ENCODE data around the gene ENGASE. TPM values are rescaled to one million over a fixed set of nuclear protein-coding genes. Genes with fewer than 3 reads are reported as not detected.

The ENGASE gene
- total and polyA plus RNA-seq, 2 of the 8 experiments (the other 6 are each of a cell fraction or from before 2014, with no cell fraction given): 9.3 to 36.1 TPM

GRCh38 chr17:79042421-79043190, 32.0 kb upstream of the ENGASE start:
- peak in 1 of 2 experiments; percentile 94 for DNase-seq (ENCODE audit: low read depth in 1 of 2, low spot score in 2 of 2)
- TF ChIP-seq SIN3A (conservative IDR thresholded peaks at IDR 0.05 in 1 of 2, IDR thresholded peaks at IDR 0.05 in 1 of 2; ENCODE audit: low read depth in 1 of 2, low read length in 2 of 2) (no peak), NANOG (IDR thresholded peaks at IDR 0.05; ENCODE audit: insufficient read depth, low read depth, low read length, poor library complexity, severe bottlenecking) (no peak), USF2 (IDR thresholded peaks at IDR 0.05; ENCODE audit: low read length) (no peak), KDM5A (IDR thresholded peaks at IDR 0.05; ENCODE audit: low read length) (no peak), CTCF (IDR thresholded peaks at IDR 0.05; ENCODE audit: control extremely low read depth in 1 of 3, insufficient read depth in 1 of 3, low read depth in 1 of 3, low read length in 3 of 3) (peak; percentile 93 to 99 (median 97)), RXRA (IDR thresholded peaks at IDR 0.05; ENCODE audit: insufficient read depth, low read depth, low read length) (no peak), TCF12 (IDR thresholded peaks at IDR 0.05; ENCODE audit: low read depth, low read length) (peak; percentile 75; the same call in 1 of the 2 replicates)

More at GRCh38 chr17:79042421-79043190, 32.0 kb upstream of the ENGASE start:
- Histone ChIP-seq H3K79me2 (ENCODE audit: control insufficient read depth in 1 of 2, insufficient read depth in 2 of 2, low read length in 2 of 2) (no peaks in the 10 kb centered on the region), H3K27me3 (replicated peaks in 1 of 4; ENCODE audit: control insufficient read depth in 3 of 4, extremely low read depth in 1 of 4, insufficient read depth in 3 of 4, low read length in 3 of 4) (peaks cover 0 to under 1% (median 0%) of the 10 kb centered on the region in 4 experiments; a peak in 1 of 7 replicates), H4K5ac (ENCODE audit: insufficient read length, low read depth, low read length) (no peak overlapping the region), H3K14ac (ENCODE audit: insufficient read length) (no peak overlapping the region), H2BK120ac (replicated peaks; ENCODE audit: low read depth, low read length) (no peak overlapping the region), H3K23ac (ENCODE audit: insufficient read length) (no peak overlapping the region), H3K4me1 (replicated peaks in 1 of 4; ENCODE audit: control insufficient read depth in 3 of 4, insufficient read depth in 4 of 4, low read length in 3 of 4) (no peaks in the 10 kb centered on the region), H3K4ac (replicated peaks; ENCODE audit: insufficient read length, low read depth, low read length) (no peak overlapping the region), H2BK12ac (ENCODE audit: low read depth, low read length) (no peak overlapping the region), H2BK5ac (ENCODE audit: low read depth, low read length) (no peak overlapping the region; the same call in 1 of the 2 replicates), H3K4me2 (ENCODE audit: insufficient read depth in 1 of 2, low read depth in 2 of 2, low read length in 2 of 2) (no peak overlapping the region), H2BK20ac (ENCODE audit: low read length) (no peak overlapping the region), H3K9ac (replicated peaks in 1 of 4; ENCODE audit: extremely low read depth in 1 of 4, low read depth in 3 of 4, low read length in 3 of 4) (no peak overlapping the region), H3K18ac (ENCODE audit: extremely low read depth, low read length) (no peak overlapping the region), H4K20me1 (replicated peaks in 1 of 2; ENCODE audit: control insufficient read depth in 1 of 2, insufficient read depth in 2 of 2, low read length in 2 of 2) (peaks cover 0 to 11% of the 10 kb centered on the region in 2 experiments), H3K79me1 (ENCODE audit: low read depth, low read length) (peaks cover 8% of the 10 kb centered on the region), H2AFZ (ENCODE audit: low read length) (no peak overlapping the region), H4K8ac (ENCODE audit: extremely low read depth, insufficient read depth, low read length) (no peak overlapping the region), H3K9me3 (ENCODE audit: insufficient read depth in 2 of 2, low read depth in 1 of 2, low read length in 1 of 2) (no peaks in the 10 kb centered on the region; a peak in 1 of 4 replicates), H3K36me3 (ENCODE audit: control insufficient read depth in 2 of 4, insufficient read depth in 4 of 4, low read length in 3 of 4) (no peaks in the 10 kb centered on the region; a peak in 1 of 8 replicates), H2AK5ac (ENCODE audit: low read depth, low read length) (peak overlapping the region; percentile 2; the same call in 1 of the 2 replicates), H2BK15ac (ENCODE audit: low read length) (no peak overlapping the region), H3K56ac (replicated peaks; ENCODE audit: insufficient read length, low read depth, low read length) (no peak overlapping the region), H3K23me2 (ENCODE audit: low read depth, low read length) (peaks cover 4% of the 10 kb centered on the region; the same call in 1 of the 2 replicates), H3K4me3 (ENCODE audit: extremely low read depth in 1 of 4, insufficient read depth in 2 of 4, low read depth in 3 of 4, low read length in 4 of 4) (no peak overlapping the region), H4K91ac (replicated peaks; ENCODE audit: insufficient read length, low read length) (no peak overlapping the region), H3K27ac (ENCODE audit: low read depth, low read length) (no peak overlapping the region)
- POLR2A ChIA-PET (ENCODE audit: partially characterized antibody): no interaction called here
- peak; percentile 70 for FAIRE-seq
- CTCF ChIA-PET (ENCODE audit: partially characterized antibody): interaction anchor here (0.5 to 3.9 kb wide), 31 partner anchors 8 to 1741 kb away, joined by 3 to 26 read pairs (median 4); partner anchors contain the start of gene ENGASE
- WGBS, 2 experiments (ENCODE audit: extremely low coverage in 1 of 2, insufficient coverage in 1 of 2, insufficient read length in 1 of 2, insufficient replicate concordance in 2 of 2, low coverage in 1 of 2, low lambda C conversion rate in 2 of 2, missing lambda C conversion rate in 1 of 2): 69% methylated on average over 13 of the region's 13 CpGs; no CpG with 5 or more reads in 1 of the 2 experiments
